Measurements from ENCODE around the gene NPAT. TPM values are rescaled to one million over a fixed set of nuclear protein-coding genes. Genes with fewer than 3 reads are reported as not detected.

Gene NPAT
- total RNA-seq, 1 experiment from 2014 or later: 14.9 TPM

- Histone ChIP-seq H3K27me3 (ENCODE audit: insufficient read depth, low read length) (no peaks in the 10 kb centered on the region), H3K4me1 (ENCODE audit: control insufficient read depth in 1 of 2, insufficient read depth in 2 of 2, low read length in 2 of 2) (no peaks in the 10 kb centered on the region), H3K27ac (ENCODE audit: low read depth, low read length) (no peak overlapping the region), H3K36me3 (ENCODE audit: control insufficient read depth in 1 of 2, insufficient read depth in 2 of 2, low read length in 2 of 2) (peaks cover 5 to 21% of the 10 kb centered on the region in 2 experiments; a peak in 2 of 4 replicates), H3K4me3 (replicated peaks in 1 of 2; ENCODE audit: low read depth in 1 of 2, low read length in 2 of 2) (no peak overlapping the region), H3K9ac (ENCODE audit: low read length) (no peak overlapping the region), H3K9me2 (ENCODE audit: insufficient read depth) (no peaks in the 10 kb centered on the region), H4K20me1 (ENCODE audit: insufficient read depth) (no peaks in the 10 kb centered on the region), H2AFZ (ENCODE audit: low read depth, low read length, poor library complexity, severe bottlenecking) (no peak overlapping the region), H3K9me3 (ENCODE audit: control insufficient read depth in 1 of 2, insufficient read depth in 1 of 2, low read depth in 1 of 2, low read length in 2 of 2) (no peaks in the 10 kb centered on the region), H3K79me2 (ENCODE audit: insufficient read depth, low read length) (peaks cover 6% of the 10 kb centered on the region; the same call in 1 of the 2 replicates), H3K4me2 (ENCODE audit: low read length) (no peak overlapping the region)
- ATAC-seq: no peak
- ChIA-PET POLR2A (no interaction called here), CTCF (no interaction called here), RAD21 (ENCODE audit: low non-redundant PET in 1 of 2, low total read pairs in 2 of 2, uncharacterized antibody in 2 of 2, unreplicated experiment in 2 of 2) (no interaction called here)
- no peak for TF ChIP-seq YY1 (IDR thresholded peaks at IDR 0.05; ENCODE audit: extremely low read depth, insufficient replicate concordance, low read depth, low read length)
- no TSS peak for BruUV-seq (replicated peaks)
- intact Hi-C loops (cut with micrococcal nuclease): no loop called here
- DNase-seq (ENCODE audit: low read depth, low spot score): no peak
These were observed 13.2 kb upstream of the NPAT start for GRCh38 chr11:108235633-108236032.

- no peaks in the 10 kb centered on the region for H3K9me3 ChIP-seq (ENCODE audit: control insufficient read depth in 1 of 2, insufficient read depth in 1 of 2, low read depth in 1 of 2, low read length in 2 of 2)
- H2AFZ ChIP-seq (ENCODE audit: low read depth, low read length, poor library complexity, severe bottlenecking): no peak overlapping the region
- H3K79me2 ChIP-seq (ENCODE audit: insufficient read depth, low read length): peaks cover 6% of the 10 kb centered on the region; the same call in 1 of the 2 replicates
- H3K9me2 ChIP-seq (ENCODE audit: insufficient read depth): no peaks in the 10 kb centered on the region
- no peaks in the 10 kb centered on the region for H3K4me1 ChIP-seq (ENCODE audit: control insufficient read depth in 1 of 2, insufficient read depth in 2 of 2, low read length in 2 of 2)
- BruUV-seq (replicated peaks): no TSS peak
- H3K4me2 ChIP-seq (ENCODE audit: low read length): no peak overlapping the region
- RAD21 ChIA-PET (ENCODE audit: low non-redundant PET in 1 of 2, low total read pairs in 2 of 2, uncharacterized antibody in 2 of 2, unreplicated experiment in 2 of 2): no interaction called here
- POLR2A ChIA-PET: no interaction called here
- DNase-seq (ENCODE audit: low read depth, low spot score): no peak
- H3K4me3 ChIP-seq (replicated peaks in 1 of 2; ENCODE audit: low read depth in 1 of 2, low read length in 2 of 2): no peak overlapping the region
- peaks cover 5 to 25% of the 10 kb centered on the region in 2 experiments; a peak in 2 of 4 replicates for H3K36me3 ChIP-seq (ENCODE audit: control insufficient read depth in 1 of 2, insufficient read depth in 2 of 2, low read length in 2 of 2)
- no peaks in the 10 kb centered on the region for H4K20me1 ChIP-seq (ENCODE audit: insufficient read depth)
- H3K27ac ChIP-seq (ENCODE audit: low read depth, low read length): no peak overlapping the region
- no peak overlapping the region for H3K9ac ChIP-seq (ENCODE audit: low read length)
- CTCF ChIA-PET: no interaction called here
- ATAC-seq: no peak
- H3K27me3 ChIP-seq (ENCODE audit: insufficient read depth, low read length): no peaks in the 10 kb centered on the region
- intact Hi-C loops (cut with micrococcal nuclease): no loop called here
- no peak for TF ChIP-seq JUND (IDR thresholded peaks at IDR 0.05)
- no peak for TF ChIP-seq ELF1 (IDR thresholded peaks at IDR 0.05; ENCODE audit: borderline replicate concordance, low read depth)
- no peak for TF ChIP-seq EGR1 (IDR thresholded peaks at IDR 0.05; ENCODE audit: low read depth)
- TF ChIP-seq REST (IDR thresholded peaks at IDR 0.05; ENCODE audit: low read depth): no peak
- TF ChIP-seq YY1 (IDR thresholded peaks at IDR 0.05; ENCODE audit: extremely low read depth, insufficient replicate concordance, low read depth, low read length): no peak
- no peak for TF ChIP-seq CTCF (IDR thresholded peaks at IDR 0.05 in 2 of 3, conservative IDR thresholded peaks at IDR 0.05 in 1 of 3; ENCODE audit: borderline replicate concordance in 1 of 3, insufficient read depth in 1 of 3, low read depth in 2 of 3, low read length in 2 of 3)
- TF ChIP-seq POLR2A (IDR thresholded peaks at IDR 0.05; ENCODE audit: borderline replicate concordance, extremely low read depth, insufficient read depth, insufficient read length): no peak
- no peak for TF ChIP-seq EZH2phosphoT487 (IDR thresholded peaks at IDR 0.05; ENCODE audit: borderline replicate concordance)
- TF ChIP-seq EZH2 (IDR thresholded peaks at IDR 0.05): no peak
- no peak for TF ChIP-seq ZBTB33 (IDR thresholded peaks at IDR 0.05; ENCODE audit: extremely low read depth, insufficient replicate concordance, low read length)
- TF ChIP-seq CBX3 (IDR thresholded peaks at IDR 0.05; ENCODE audit: low read depth): no peak
- TF ChIP-seq SIN3A (IDR thresholded peaks at IDR 0.05; ENCODE audit: low read depth): no peak
- TF ChIP-seq ZFX (IDR thresholded peaks at IDR 0.05): no peak
- no peak for TF ChIP-seq CEBPB (IDR thresholded peaks at IDR 0.05; ENCODE audit: low read depth)
These were observed 12.8 kb upstream of the NPAT start for GRCh38 chr11:108235192-108235591.
